Esophagus squamous epithelium (tissue), 5 donors: ENCODE data around the gene ZSCAN5C. TPM values are rescaled to one million over a fixed set of nuclear protein-coding genes. Genes with fewer than 3 reads are reported as not detected.
A peak's percentile ranks its signal among the peaks of the same experiment; 100 is the strongest.

ENCODE experiments used
- DNase-seq: peaks from one replicate; lab custom pipeline; 2025; lab: John Stamatoyannopoulos, UW
- H3K27ac ChIP-seq, 4 donors: fragments of 200-600 bp; sonication (generic); one replicate each; pipeline ENCODE4 v1.5.1; 2016 to 2019; ENCODE audit warnings: mild to moderate bottlenecking in 1 of 4
- H3K27me3 ChIP-seq, 4 donors: fragments of 200-600 bp; sonication (generic); 1 replicate in 3 of 4; 2 replicates in 1 of 4; pipeline versions ENCODE4 v1.5.1 to v1.6.0; 2017 to 2021; ENCODE audit warnings: antibody characterized with exemption in 1 of 4
- H3K36me3 ChIP-seq, 3 donors: fragments of 200-600 bp; sonication (generic); one replicate each; pipeline ENCODE4 v1.5.1; 2016 to 2019
- H3K4me1 ChIP-seq, 3 donors: fragments of 200-600 bp; sonication (generic); one replicate each; pipeline ENCODE4 v1.5.1; 2017 to 2019
- H3K4me3 ChIP-seq, 4 donors: fragments of 200-600 bp; sonication (generic); 1 replicate in 3 of 4; 2 replicates in 1 of 4; pipeline ENCODE4 v1.5.1; 2016 to 2019; ENCODE audit warnings: mild to moderate bottlenecking in 2 of 4, moderate library complexity in 1 of 4
- H3K9me3 ChIP-seq, 3 donors: fragments of 200-600 bp; sonication (generic); one replicate each; pipeline ENCODE4 v1.5.1; 2016 to 2019
- CTCF ChIP-seq, 6 experiments: fragments of 450-650 bp in 4 of 6; fragments of 200-600 bp in 2 of 6; sonication (generic) in 2 of 6; IDR thresholded peaks; one replicate each; pipeline ENCODE4 v1.5.1; 2016 to 2019; ENCODE audit warnings: antibody characterized with exemption in 6 of 6, mild to moderate bottlenecking in 4 of 6, moderate library complexity in 4 of 6
- POLR2A ChIP-seq, 4 donors: fragments of 450-650 bp; IDR thresholded peaks; one replicate each; pipeline ENCODE4 v1.6.1; 2017; ENCODE audit warnings: antibody characterized with exemption in 4 of 4, mild to moderate bottlenecking in 4 of 4, moderate library complexity in 3 of 4
- WGBS, 2 donors: methylation state at CpG; one replicate each; pipeline ENCODE4 v1.1.5; 2018; 5-methylcytosine and 5-hydroxymethylcytosine counted together
- intact Hi-C: fragments of 100-400 bp; cut with DNase I; formaldehyde crosslinking; loops from one replicate; pipeline ENCODE4 v1.15.0; 2022
- total RNA-seq, 4 donors: library from RNA; depleted of rRNA; stranded (reverse); fragments of >200 nt; gene quantifications; one replicate each; pipeline ENCODE4 v1.1.0, GENCODE V29; 2016
- donor health status: DM: yes; HTN: yes; CAD: no.

ZSCAN5C gene
- total RNA-seq, 4 donors from 2014 or later: not detected

GRCh38 chr19:56252699-56253422, 50.8 kb downstream of the ZSCAN5C start:
- TF ChIP-seq POLR2A (IDR thresholded peaks at IDR 0.05) (no peak), CTCF (IDR thresholded peaks at IDR 0.05) (peak; percentile 46 to 94 (median 80))
- no peak overlapping the region for H3K27ac ChIP-seq
- 30 to 44% methylated on average over 10 of the region's 10 CpGs for WGBS, 2 donors
- no peaks in the 10 kb centered on the region for H3K36me3 ChIP-seq
- no peaks in the 10 kb centered on the region for H3K9me3 ChIP-seq
- H3K4me3 ChIP-seq: no peak overlapping the region
- DNase-seq: peak; percentile 5
- peaks cover 0 to 1% (median 0%) of the 10 kb centered on the region in 4 donors for H3K27me3 ChIP-seq
- no peaks in the 10 kb centered on the region for H3K4me1 ChIP-seq
- intact Hi-C loops: no loop called here

GRCh38 chr19:56253737-56254136, 51.7 kb downstream of the ZSCAN5C start:
- intact Hi-C loops: no loop called here
- Histone ChIP-seq H3K4me1 (no peaks in the 10 kb centered on the region), H3K36me3 (no peaks in the 10 kb centered on the region), H3K27me3 (peaks cover 0 to 8% (median 0%) of the 10 kb centered on the region in 4 donors), H3K4me3 (no peak overlapping the region), H3K27ac (no peak overlapping the region), H3K9me3 (no peaks in the 10 kb centered on the region)
- WGBS, 2 donors: 33 to 37% methylated on average over 5 of the region's 5 CpGs
- no peak for DNase-seq
- TF ChIP-seq POLR2A (IDR thresholded peaks at IDR 0.05) (no peak), CTCF (IDR thresholded peaks at IDR 0.05) (peak in 5 of 6 experiments; percentile 34 to 52 (median 41))

- DNase-seq: no peak
- Histone ChIP-seq H3K9me3 (no peaks in the 10 kb centered on the region), H3K27ac (no peak overlapping the region), H3K4me3 (no peak overlapping the region), H3K27me3 (peaks cover 0 to 8% (median 0%) of the 10 kb centered on the region in 4 donors), H3K4me1 (no peaks in the 10 kb centered on the region), H3K36me3 (peaks cover 0 to 4% (median 0%) of the 10 kb centered on the region in 3 donors)
- intact Hi-C loops: no loop called here
- TF ChIP-seq POLR2A (IDR thresholded peaks at IDR 0.05) (no peak), CTCF (IDR thresholded peaks at IDR 0.05) (no peak)
- WGBS, 2 donors: 88 to 93% methylated on average over 5 to 9 of the region's 12 CpGs
Observed at GRCh38 chr19:56258272-56258671, 56.2 kb downstream of the ZSCAN5C start.

Other genes starting within 250 kb of the ZSCAN5C start
- not detected for gene NLRP5, start 215.5 kb upstream of the ZSCAN5C start, total RNA-seq
- gene ZNF787, start 81.0 kb upstream of the ZSCAN5C start, total RNA-seq: 10 to 100 TPM in 3 of 4 donors, 1 to 10 TPM in 1; 9.9 to 21.3 (median 13.1) TPM
- 10 to 100 TPM; 10.6 to 22.1 (median 15.6) TPM for gene ZNF444, start 61.0 kb upstream of the ZSCAN5C start, total RNA-seq
- gene GALP, start 26.3 kb upstream of the ZSCAN5C start, total RNA-seq: not detected
- not detected for gene ZSCAN5B, start 4.5 kb upstream of the ZSCAN5C start, total RNA-seq
- gene EDDM13, start 70.5 kb downstream of the ZSCAN5C start, total RNA-seq: 1 to 10 TPM in 1 of 4 donors, under 1 TPM in 1, not detected in 2; 0.95 to 2.4 TPM
- 10 to 100 TPM in 1 of 4 donors, 1 to 10 TPM in 3; 2.8 to 13.2 (median 6.8) TPM for gene ZSCAN5A, start 112.6 kb downstream of the ZSCAN5C start, total RNA-seq
- 1 to 10 TPM in 1 of 4 donors, under 1 TPM in 3; 0.44 to 2.3 (median 0.86) TPM for gene ZNF582, start 191.3 kb downstream of the ZSCAN5C start, total RNA-seq
- gene ZNF583, start 202.1 kb downstream of the ZSCAN5C start, total RNA-seq: 1 to 10 TPM in 3 of 4 donors, under 1 TPM in 1; 0.88 to 6.1 (median 2.8) TPM